ENCODE results near the gene MBNL1.

DNA sequence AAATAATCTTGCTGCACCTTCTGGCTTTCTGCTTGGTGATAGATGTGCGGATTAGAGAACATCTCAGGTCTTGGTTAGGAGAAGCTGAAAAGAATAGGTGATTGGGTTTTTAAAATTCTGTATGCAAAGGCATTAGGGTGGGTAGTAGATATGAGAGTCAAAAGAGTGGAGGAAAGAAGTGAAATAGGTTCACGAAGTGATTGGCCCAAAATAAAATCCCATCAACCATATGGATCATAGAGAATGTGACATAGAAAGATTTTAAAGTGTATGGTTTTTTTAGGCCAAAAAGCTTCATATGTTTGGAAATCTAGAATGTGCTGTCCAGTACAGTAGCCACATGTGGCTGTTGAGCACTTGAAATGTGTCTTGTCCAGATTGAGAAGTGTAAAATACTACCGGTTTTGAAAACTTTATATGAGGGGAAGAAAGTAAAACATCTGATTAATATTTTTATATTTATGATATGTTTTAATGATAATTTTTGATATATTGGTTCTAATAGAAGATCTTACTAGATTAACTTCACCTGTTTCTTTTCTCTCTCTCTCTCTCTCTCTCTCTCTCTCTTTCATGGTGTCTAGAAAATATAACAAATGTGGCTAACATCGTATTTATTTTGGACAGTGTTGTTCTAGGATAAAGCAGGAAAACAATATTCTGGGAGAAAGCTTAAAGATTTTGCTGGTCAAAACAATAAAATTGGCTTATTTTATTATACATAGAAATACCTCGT lies 2.9 kb downstream of the MBNL1 start:
- TF ChIP-seq CTCF (IDR thresholded peaks at IDR 0.05), result no peak
- no peak for TF ChIP-seq POLR2A (IDR thresholded peaks at IDR 0.05)
